HG02981 (cell line): ENCODE data around the gene PLEKHA4.
"Not testable (repeated sequence)": the region's sequence is repeated elsewhere in the genome, so short reads cannot be mapped to it uniquely, and the experiment has no call there.

Source experiments
- ATAC-seq: cut with Tn5 transposase; IDR thresholded peaks from one replicate; pipeline ENCODE4 v1.9.1; 2021; ENCODE audit warnings: mild to moderate bottlenecking, moderate library complexity; ENCODE audit not compliant: unreplicated experiment

PLEKHA4 gene

GRCh38 chr19:48802623-48803022 is 65.8 kb downstream of the PLEKHA4 start:
- no peak for ATAC-seq

GRCh38 chr19:48799358-48800300 is 68.8 kb downstream of the PLEKHA4 start:
- ATAC-seq = no peak

GRCh38 chr19:48798937-48799336 is 69.5 kb downstream of the PLEKHA4 start:
- no peak for ATAC-seq

- ATAC-seq = no peak
Observed at GRCh38 chr19:48797103-48797502, 71.3 kb downstream of the PLEKHA4 start.

GRCh38 chr19:48796298-48797083 is 71.9 kb downstream of the PLEKHA4 start:
- no peak for ATAC-seq

- no peak for ATAC-seq
Observed at GRCh38 chr19:48795685-48796070, 72.7 kb downstream of the PLEKHA4 start.

- peak; percentile 84 for ATAC-seq
Observed at GRCh38 chr19:48795055-48795684, 73.2 kb downstream of the PLEKHA4 start.

- no peak for ATAC-seq
Observed at GRCh38 chr19:48794291-48794690, 74.1 kb downstream of the PLEKHA4 start.

- ATAC-seq = no peak
Observed at GRCh38 chr19:48793271-48793670, 75.1 kb downstream of the PLEKHA4 start.

- not testable (repeated sequence) for ATAC-seq
Observed at GRCh38 chr19:48787331-48787730, 81.1 kb downstream of the PLEKHA4 start.
